Keratinocyte (primary cell): Measurements from ENCODE around the gene ZFP36L2. TPM values are rescaled to one million over a fixed set of nuclear protein-coding genes. Genes with fewer than 3 reads are reported as not detected.

Experiments used
- DNase-seq: peaks from one replicate; pipeline ENCODE4 v3.0.0-alpha.2; 2011; ENCODE audit warnings: low read depth, missing footprints, low spot score
- FAIRE-seq: peaks from 2 replicates; lab custom pipeline; 2011; peaks lifted over from hg19 to GRCh38; lab: Jason Lieb, UNC
- H2AFZ ChIP-seq: 2 replicates; pipeline ENCODE4 v1.6.0; 2012; ENCODE audit warnings: low read length, control low read depth, inconsistent platforms; ENCODE audit not compliant: control insufficient read depth
- H3K27ac ChIP-seq: 2 replicates; pipeline ENCODE4 v1.5.1; 2011; ENCODE audit warnings: low read length; ENCODE audit not compliant: control insufficient read depth, insufficient read depth
- H3K27me3 ChIP-seq: 3 replicates; pipeline ENCODE4 v1.6.0; 2011; ENCODE audit warnings: low read length; ENCODE audit not compliant: control insufficient read depth, insufficient read depth; ENCODE audit errors: extremely low read depth
- H3K36me3 ChIP-seq, 2 experiments: 2 replicates in 1 of 2; 3 replicates in 1 of 2; pipeline ENCODE4 v1.5.1; 2011; ENCODE audit warnings: low read length in 2 of 2, mild to moderate bottlenecking in 1 of 2; ENCODE audit not compliant: control insufficient read depth in 2 of 2, insufficient read depth in 2 of 2; ENCODE audit errors: extremely low read depth in 1 of 2
- H3K4me1 ChIP-seq: 3 replicates; pipeline ENCODE4 v1.5.1; 2011; ENCODE audit warnings: low read length; ENCODE audit not compliant: control insufficient read depth, insufficient read depth; ENCODE audit errors: extremely low read depth
- H3K4me2 ChIP-seq: 3 replicates; pipeline ENCODE4 v1.6.0; 2011; ENCODE audit warnings: low read depth, low read length; ENCODE audit not compliant: control insufficient read depth, insufficient read depth; ENCODE audit errors: extremely low read depth
- H3K4me3 ChIP-seq, 3 experiments: fragments of 200-600 bp in 1 of 3; sonication (generic) in 1 of 3; 2 replicates in 2 of 3; 3 replicates in 1 of 3; pipeline ENCODE4 v1.5.1; 2011 to 2016; ENCODE audit warnings: low read length in 3 of 3, mild to moderate bottlenecking in 3 of 3, control low read depth in 2 of 3, inconsistent platforms in 1 of 3, low read depth in 1 of 3, mixed read lengths in 1 of 3, mixed run types in 1 of 3, moderate library complexity in 1 of 3; ENCODE audit not compliant: control insufficient read depth in 2 of 3, insufficient read depth in 2 of 3; ENCODE audit errors: extremely low read depth in 1 of 3
- H3K79me2 ChIP-seq: 2 replicates; pipeline ENCODE4 v1.6.0; 2012; ENCODE audit warnings: low read length; ENCODE audit not compliant: control insufficient read depth, insufficient read depth
- H3K9ac ChIP-seq: 3 replicates; pipeline ENCODE4 v1.6.0; 2011; ENCODE audit warnings: low read length; ENCODE audit not compliant: control insufficient read depth, insufficient read depth; ENCODE audit errors: extremely low read depth
- H3K9me1 ChIP-seq: 3 replicates; pipeline ENCODE4 v1.6.0; 2011; ENCODE audit warnings: low read length; ENCODE audit not compliant: control insufficient read depth, insufficient read depth; ENCODE audit errors: extremely low read depth
- H3K9me3 ChIP-seq: 2 replicates; pipeline ENCODE4 v1.5.1; 2012; ENCODE audit warnings: low read depth, low read length; ENCODE audit not compliant: control insufficient read depth
- H4K20me1 ChIP-seq: 3 replicates; pipeline ENCODE4 v1.6.0; 2011; ENCODE audit warnings: low read length; ENCODE audit not compliant: control insufficient read depth, insufficient read depth; ENCODE audit errors: extremely low read depth
- CTCF ChIP-seq, 3 experiments: IDR thresholded peaks in 1 of 3; conservative IDR thresholded peaks in 1 of 3; optimal IDR thresholded peaks in 1 of 3; 2 replicates in 2 of 3; 3 replicates in 1 of 3; pipeline versions ENCODE3 to v1.5.1; 2011; ENCODE audit warnings: low read length in 3 of 3, mild to moderate bottlenecking in 3 of 3, moderate library complexity in 2 of 3, control low read depth in 1 of 3, inconsistent platforms in 1 of 3; ENCODE audit not compliant: insufficient read depth in 2 of 3; ENCODE audit errors: extremely low read depth in 1 of 3
- EZH2 ChIP-seq: IDR thresholded peaks from one replicate; pipeline ENCODE4 v1.6.1; 2012; ENCODE audit warnings: inconsistent platforms, mild to moderate bottlenecking, low read length, moderate library complexity
- dilution Hi-C: fragments of 300-500 bp; cut with MboI; formaldehyde crosslinking; loops from one replicate; pipeline ENCODE4 v1.7.0; 2020; ENCODE audit warnings: low sequenced_read_pairs; ENCODE audit not compliant: extremely low pct_ligation_motif_present
- polyA plus RNA-seq, 5 experiments: library from polyadenylated mRNA; depleted of rRNA in 3 of 5; stranded (reverse) in 3 of 5; stranded (forward) in 1 of 5; unstranded in 1 of 5; fragments of >200 nt; gene quantifications; 1 replicate in 1 of 5; 2 replicates in 3 of 5; 3 replicates in 1 of 5; pipeline versions ENCODE4 v1.2.1 to v1.2.3, GENCODE V29; 2011 to 2012; ENCODE audit warnings: missing spikeins in 2 of 5, low read depth in 1 of 5, low replicate concordance in 1 of 5

Gene ZFP36L2
- polyA plus RNA-seq, 1 donor (not counting 4 experiments of a cell fraction or from before 2014, with no cell fraction given): 52.4 TPM

DNA sequence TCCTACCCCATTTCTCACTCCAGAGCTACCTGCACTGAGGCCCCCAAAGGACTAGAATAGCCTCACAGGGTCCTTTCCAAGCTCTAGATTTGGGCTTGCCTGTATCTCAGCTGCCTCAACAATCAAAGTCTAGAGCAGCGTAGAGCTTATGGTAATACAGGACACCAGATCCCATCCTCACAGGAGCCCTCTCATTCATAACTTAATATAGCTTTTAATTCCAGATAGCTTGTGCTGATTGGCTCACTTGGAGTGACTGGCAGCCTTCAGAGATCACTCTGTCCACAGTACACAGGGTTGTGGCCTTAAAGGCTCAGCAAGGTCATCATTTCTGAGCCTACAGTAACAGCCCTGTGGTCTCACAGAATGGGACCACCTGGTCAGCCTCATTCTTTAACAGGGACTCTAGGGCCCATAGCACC, 51.4 kb downstream of the ZFP36L2 start:
- no peaks in the 10 kb centered on the region for H3K27me3 ChIP-seq
- no peak overlapping the region for H3K4me2 ChIP-seq
- H4K20me1 ChIP-seq: no peaks in the 10 kb centered on the region
- no peak overlapping the region for H3K4me3 ChIP-seq
- no peak for TF ChIP-seq CTCF (optimal IDR thresholded peaks at IDR 0.05 in 1 of 3, IDR thresholded peaks at IDR 0.05 in 1 of 3, conservative IDR thresholded peaks at IDR 0.05 in 1 of 3; ENCODE audit: extremely low read depth in 1 of 3, insufficient read depth in 2 of 3, low read length in 3 of 3)
- TF ChIP-seq EZH2: no peak
- no peaks in the 10 kb centered on the region for H3K9me1 ChIP-seq
- peaks cover 2% of the 10 kb centered on the region for H3K9me3 ChIP-seq
- no peak overlapping the region for H3K27ac ChIP-seq
- FAIRE-seq (no peak), DNase-seq (no peak)
- dilution Hi-C loops: no loop called here
- H3K79me2 ChIP-seq: no peaks in the 10 kb centered on the region
- H3K9ac ChIP-seq: no peak overlapping the region
- no peaks in the 10 kb centered on the region for H3K36me3 ChIP-seq
- H2AFZ ChIP-seq: no peak overlapping the region
- H3K4me1 ChIP-seq: peaks cover 18% of the 10 kb centered on the region

DNA sequence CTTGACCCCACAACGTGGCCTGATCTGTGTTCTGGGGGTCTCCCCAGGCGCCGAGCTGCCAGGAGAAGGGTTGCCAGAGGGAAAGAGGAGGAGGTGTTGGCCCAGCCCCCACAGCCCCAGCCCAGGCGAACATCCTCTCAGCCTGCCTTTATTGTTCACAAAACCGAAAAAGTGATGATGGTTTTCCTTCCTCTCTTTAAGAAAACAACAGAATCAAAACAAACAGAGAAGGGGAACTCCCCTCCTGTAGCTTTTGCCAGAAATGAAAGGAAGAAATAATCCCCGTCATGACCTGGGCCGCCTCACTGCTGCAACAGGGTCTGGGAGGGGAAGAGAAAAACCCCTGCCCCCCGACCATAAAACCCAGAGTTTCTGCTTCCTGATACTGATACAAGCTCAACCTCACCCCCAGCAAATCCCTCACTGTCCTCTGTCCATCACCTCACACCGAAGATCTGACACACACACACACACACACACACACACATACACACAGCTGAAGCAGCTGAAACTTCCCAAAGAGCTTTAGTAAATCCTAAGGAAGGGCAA, 52.0 kb downstream of the ZFP36L2 start:
- DNase-seq: no peak
- H3K27ac ChIP-seq: no peak overlapping the region

More for the DNA sequence above, 52.0 kb downstream of the ZFP36L2 start:
- peaks cover 19% of the 10 kb centered on the region for H3K4me1 ChIP-seq
- H3K36me3 ChIP-seq: no peaks in the 10 kb centered on the region
- no peaks in the 10 kb centered on the region for H3K27me3 ChIP-seq
- no peak overlapping the region for H3K4me2 ChIP-seq
- H3K9ac ChIP-seq: no peak overlapping the region
- H4K20me1 ChIP-seq: no peaks in the 10 kb centered on the region
- dilution Hi-C loops: no loop called here
- no peak overlapping the region for H3K4me3 ChIP-seq
- H2AFZ ChIP-seq: no peak overlapping the region
- H3K9me3 ChIP-seq: peaks cover 2% of the 10 kb centered on the region
- no peaks in the 10 kb centered on the region for H3K9me1 ChIP-seq
- FAIRE-seq: no peak
- no peaks in the 10 kb centered on the region for H3K79me2 ChIP-seq
- TF ChIP-seq CTCF (optimal IDR thresholded peaks at IDR 0.05 in 1 of 3, IDR thresholded peaks at IDR 0.05 in 1 of 3, conservative IDR thresholded peaks at IDR 0.05 in 1 of 3; ENCODE audit: extremely low read depth in 1 of 3, insufficient read depth in 2 of 3, low read length in 3 of 3): no peak
- TF ChIP-seq EZH2: no peak
